Heart left ventricle (tissue), 13 donors: ENCODE results near the gene EPHB6.

Experiments used
- CTCF ChIP-seq, 12 donors: fragments of 200-600 bp; sonication (generic) in 4 of 12; IDR thresholded peaks; one replicate each; pipeline versions ENCODE4 v1.5.0 to v1.8.0; 2018 to 2022; ENCODE audit warnings: antibody characterized with exemption in 12 of 12, mild to moderate bottlenecking in 5 of 12
- POLR2A ChIP-seq, 2 donors: fragments of 450-650 bp; IDR thresholded peaks; one replicate each; pipeline ENCODE4 v1.6.1; 2017; ENCODE audit warnings: antibody characterized with exemption in 2 of 2, mild to moderate bottlenecking in 2 of 2, moderate library complexity in 2 of 2
- donor health status: ischemic (EF 13 %, LVEDD 7.1; RV severe dilation, severe dysfunction).
- donor health status: DM: no; HTN: yes; CAD: no.
- donor health status: DM: no; HTN: no; CAD: no.
- donor health status: ischemic (EF 25% LVEDD 6.9; RV normal size, moderate dysfunction).
- donor health status: ischemic (EF 25% LVEDD 5.7; RV mildly dilated, moderate dysfunction).
- donor health status: ischemic (EF 35%, LVEDD 5.7; RV mildly dilated, moderate dysfunction).
- donor health status: nonischemic (EF 11% LVEDD 7.7; RV severe dilation, severe dysfunction).
- donor health status: DM: yes; HTN: yes; CAD: no.
- donor health status: PGD.
- donor health status: ischemic (EF 29% LVEDD 5.4; RV normal size, mild dysfunction).
- donor health status: nonischemic (EF 23%, LVEDD 6.1; RV moderate dilation, normal function).

GRCh38 chr7:142910031-142910433, 55.2 kb downstream of the EPHB6 start:
- TF ChIP-seq CTCF (IDR thresholded peaks at IDR 0.05) (no peak), POLR2A (IDR thresholded peaks at IDR 0.05) (no peak)
